ENCODE results near the gene EEF1G. TPM values are rescaled to one million over a fixed set of nuclear protein-coding genes. Genes with fewer than 3 reads are reported as not detected.

The EEF1G gene
- total RNA-seq, 6 experiments from 2014 or later: 442 to 450 (median 449) TPM

- H3K9me3 ChIP-seq: no peaks in the 10 kb centered on the region
- peak overlapping the region in 2 of 3 donors; percentile 5 to 15 for H3K27ac ChIP-seq
- intact Hi-C loops (cut with DNase I): no loop called here
- peaks cover 0 to 47% (median 29%) of the 10 kb centered on the region in 4 donors for H3K36me3 ChIP-seq
- 59% methylated on average over 5 of the region's 7 CpGs for WGBS (ENCODE audit: insufficient coverage, low coverage, low lambda C conversion rate, missing lambda C conversion rate)
- peak overlapping the region in 1 of 3 donors; percentile 80 for H3K4me3 ChIP-seq
- DNase-seq (peak; percentile 80 to 85 (median 82)), ATAC-seq (peak; percentile 44 to 50 (median 48))
- H3K27me3 ChIP-seq: no peaks in the 10 kb centered on the region
- TF ChIP-seq POLR2A (IDR thresholded peaks at IDR 0.05): no peak
- TF ChIP-seq, protein P1, sequence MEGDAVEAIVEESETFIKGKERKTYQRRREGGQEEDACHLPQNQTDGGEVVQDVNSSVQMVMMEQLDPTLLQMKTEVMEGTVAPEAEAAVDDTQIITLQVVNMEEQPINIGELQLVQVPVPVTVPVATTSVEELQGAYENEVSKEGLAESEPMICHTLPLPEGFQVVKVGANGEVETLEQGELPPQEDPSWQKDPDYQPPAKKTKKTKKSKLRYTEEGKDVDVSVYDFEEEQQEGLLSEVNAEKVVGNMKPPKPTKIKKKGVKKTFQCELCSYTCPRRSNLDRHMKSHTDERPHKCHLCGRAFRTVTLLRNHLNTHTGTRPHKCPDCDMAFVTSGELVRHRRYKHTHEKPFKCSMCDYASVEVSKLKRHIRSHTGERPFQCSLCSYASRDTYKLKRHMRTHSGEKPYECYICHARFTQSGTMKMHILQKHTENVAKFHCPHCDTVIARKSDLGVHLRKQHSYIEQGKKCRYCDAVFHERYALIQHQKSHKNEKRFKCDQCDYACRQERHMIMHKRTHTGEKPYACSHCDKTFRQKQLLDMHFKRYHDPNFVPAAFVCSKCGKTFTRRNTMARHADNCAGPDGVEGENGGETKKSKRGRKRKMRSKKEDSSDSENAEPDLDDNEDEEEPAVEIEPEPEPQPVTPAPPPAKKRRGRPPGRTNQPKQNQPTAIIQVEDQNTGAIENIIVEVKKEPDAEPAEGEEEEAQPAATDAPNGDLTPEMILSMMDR (IDR thresholded peaks at IDR 0.05): no peak
- peaks cover 0 to 16% (median 7%) of the 10 kb centered on the region in 4 donors for H3K4me1 ChIP-seq
Measured at GRCh38 chr11:62599069-62599696, 25.5 kb upstream of the EEF1G start.

- H3K27ac ChIP-seq: no peak overlapping the region
- 71% methylated on average over 4 of the region's 8 CpGs for WGBS (ENCODE audit: insufficient coverage, low coverage, low lambda C conversion rate, missing lambda C conversion rate)
- no peaks in the 10 kb centered on the region for H3K27me3 ChIP-seq
- no peak for TF ChIP-seq POLR2A (IDR thresholded peaks at IDR 0.05)
- TF ChIP-seq, protein P1 (IDR thresholded peaks at IDR 0.05): no peak
- DNase-seq (peak in 1 of 3 donors; percentile 42), ATAC-seq (no peak)
- H3K4me1 ChIP-seq: peaks cover 0 to 32% (median 15%) of the 10 kb centered on the region in 4 donors
- peaks cover 0 to 52% (median 32%) of the 10 kb centered on the region in 4 donors for H3K36me3 ChIP-seq
- intact Hi-C loops (cut with DNase I): no loop called here
- H3K4me3 ChIP-seq: no peak overlapping the region
- H3K9me3 ChIP-seq: no peaks in the 10 kb centered on the region
Measured at GRCh38 chr11:62595124-62595523, 21.4 kb upstream of the EEF1G start.

DNA sequence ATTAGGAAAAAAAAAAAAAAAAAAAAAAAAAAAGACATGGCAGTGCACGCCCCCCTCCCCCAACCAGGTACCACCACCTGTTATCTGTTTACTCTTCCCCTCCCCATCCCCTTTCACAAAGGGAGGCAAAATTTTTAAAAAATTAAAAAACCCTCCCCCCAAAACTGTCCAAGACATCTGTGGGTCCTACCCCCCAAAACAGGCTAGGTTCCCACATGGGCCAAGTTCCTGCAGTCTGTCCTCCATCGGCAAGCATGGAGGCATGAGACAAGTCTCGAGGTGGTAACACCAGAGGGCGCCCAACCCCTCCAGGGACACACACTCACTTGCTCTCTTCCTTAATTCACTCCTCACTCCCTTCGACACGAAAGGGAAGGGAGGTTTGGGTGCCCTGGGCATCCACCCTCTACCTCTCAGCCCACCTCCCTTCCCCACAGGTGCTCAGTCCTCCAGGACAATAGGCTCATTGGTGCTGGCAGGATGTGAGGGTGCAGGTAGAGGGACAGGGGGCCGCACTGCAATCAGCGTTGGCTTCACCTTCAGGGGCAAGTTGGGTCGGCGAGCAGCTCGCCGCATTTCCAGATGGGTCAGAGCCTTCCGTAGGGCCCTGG is 19.8 kb upstream of the EEF1G start:
- H3K27ac ChIP-seq: no peak overlapping the region
- H3K9me3 ChIP-seq: no peaks in the 10 kb centered on the region
- TF ChIP-seq, protein P1 (IDR thresholded peaks at IDR 0.05): peak; percentile 41 to 65 (median 62)
- no peak for TF ChIP-seq POLR2A (IDR thresholded peaks at IDR 0.05)
- intact Hi-C loops (cut with DNase I): no loop called here
- WGBS (ENCODE audit: insufficient coverage, low coverage, low lambda C conversion rate, missing lambda C conversion rate): 30% methylated on average over 6 of the region's 13 CpGs
- ATAC-seq: peak; percentile 27 to 47 (median 34)
- H3K4me1 ChIP-seq: peaks cover 0 to 38% (median 18%) of the 10 kb centered on the region in 4 donors
- no peaks in the 10 kb centered on the region for H3K27me3 ChIP-seq
- peaks cover 0 to 53% (median 31%) of the 10 kb centered on the region in 4 donors for H3K36me3 ChIP-seq
- DNase-seq: peak; percentile 77 to 82 (median 80)
- no peak overlapping the region for H3K4me3 ChIP-seq

GRCh38 chr11:62592989-62593421 is 19.3 kb upstream of the EEF1G start:
- WGBS (ENCODE audit: insufficient coverage, low coverage, low lambda C conversion rate, missing lambda C conversion rate): 59% methylated on average over 7 of the region's 8 CpGs
- DNase-seq: peak in 1 of 3 donors; percentile 27
- Histone ChIP-seq H3K9me3 (no peaks in the 10 kb centered on the region), H3K4me1 (peaks cover 0 to 43% (median 20%) of the 10 kb centered on the region in 4 donors), H3K27me3 (no peaks in the 10 kb centered on the region), H3K4me3 (no peak overlapping the region), H3K36me3 (peaks cover 0 to 50% (median 27%) of the 10 kb centered on the region in 4 donors), H3K27ac (peak overlapping the region; percentile 82 to 94 (median 92))
- no peak for TF ChIP-seq POLR2A (IDR thresholded peaks at IDR 0.05)
- TF ChIP-seq, protein P1 (IDR thresholded peaks at IDR 0.05): no peak
- no peak for ATAC-seq
- intact Hi-C loops (cut with DNase I): no loop called here
